Activated CD8-positive, alpha-beta memory T cell treated with anti-CD3 and anti-CD28 coated beads, Interleukin-2, amount 50 U/mL, for 1 hour (primary cell): Measurements from ENCODE around the gene HTT-AS.
"Not testable (repeated sequence)": the region's sequence is repeated elsewhere in the genome, so short reads cannot be mapped to it uniquely, and the experiment has no call there.

Experiments used
- DNase-seq: peaks from one replicate; pipeline ENCODE4 v3.0.0-alpha.2; 2020; ENCODE audit errors: extremely low read depth

HTT-AS gene

GRCh38 chr4:3051141-3051897 is 23.0 kb downstream of the HTT-AS start:
- DNase-seq: not testable (repeated sequence)

- DNase-seq: peak; percentile 32
Observed at GRCh38 chr4:3047464-3048286, 26.7 kb downstream of the HTT-AS start.

GRCh38 chr4:3046623-3047022 is 27.7 kb downstream of the HTT-AS start:
- DNase-seq: no peak

GRCh38 chr4:3046162-3046561 is 28.2 kb downstream of the HTT-AS start:
- no peak for DNase-seq

- peak; percentile 51 for DNase-seq
Observed at GRCh38 chr4:3044870-3045819, 29.2 kb downstream of the HTT-AS start.

GRCh38 chr4:3043282-3044020 is 30.9 kb downstream of the HTT-AS start:
- DNase-seq: no peak

GRCh38 chr4:3042226-3042625 is 32.1 kb downstream of the HTT-AS start:
- no peak for DNase-seq

GRCh38 chr4:3041192-3042142 is 32.9 kb downstream of the HTT-AS start:
- no peak for DNase-seq

- DNase-seq: no peak
Observed at GRCh38 chr4:3040452-3041191, 33.7 kb downstream of the HTT-AS start.

GRCh38 chr4:3039706-3040366 is 34.5 kb downstream of the HTT-AS start:
- DNase-seq: no peak

- no peak for DNase-seq
Observed at GRCh38 chr4:3037957-3038461, 36.3 kb downstream of the HTT-AS start.

- no peak for DNase-seq
Observed at GRCh38 chr4:3036131-3036952, 38.0 kb downstream of the HTT-AS start.

- no peak for DNase-seq
Observed at GRCh38 chr4:3035674-3036073, 38.7 kb downstream of the HTT-AS start.

GRCh38 chr4:3035249-3035648 is 39.1 kb downstream of the HTT-AS start:
- DNase-seq: no peak

- DNase-seq: no peak
Observed at GRCh38 chr4:3034231-3034630, 40.1 kb downstream of the HTT-AS start.

- DNase-seq: no peak
Observed at GRCh38 chr4:3031357-3032082, 42.8 kb downstream of the HTT-AS start.
